Body of pancreas (tissue), 4 donors: Measurements from ENCODE around the gene PTPRN2. TPM values are rescaled to one million over a fixed set of nuclear protein-coding genes. Genes with fewer than 3 reads are reported as not detected.
"Not testable (repeated sequence)": the region's sequence is repeated elsewhere in the genome, so short reads cannot be mapped to it uniquely, and the experiment has no call there.

ENCODE experiments used
- ATAC-seq: fragments of 150-250 bp; one replicate; pipeline ENCODE4 v1.9.1; 2016
- DNase-seq, 4 donors: peaks; one replicate each; pipeline ENCODE4 v3.0.0-alpha.2; 2019
- H3K27ac ChIP-seq, 4 donors: fragments of 200-600 bp; sonication (generic); 1 replicate in 3 of 4; 2 replicates in 1 of 4; pipeline versions ENCODE4 v1.5.1 to v1.6.1; 2016 to 2019; ENCODE audit warnings: mild to moderate bottlenecking in 1 of 4, mixed read lengths in 1 of 4, moderate library complexity in 1 of 4
- H3K27me3 ChIP-seq, 2 donors: fragments of 200-600 bp; sonication (generic); one replicate each; pipeline ENCODE4 v1.6.0; 2016; ENCODE audit warnings: mild to moderate bottlenecking in 1 of 2
- H3K36me3 ChIP-seq, 2 donors: fragments of 200-600 bp; sonication (generic); replicated peaks in 1 of 2; 2 replicates each; pipeline ENCODE4 v1.5.1; 2016; ENCODE audit warnings: low read depth in 2 of 2; ENCODE audit not compliant: insufficient read depth in 1 of 2
- H3K4me1 ChIP-seq: fragments of 200-600 bp; sonication (generic); one replicate; pipeline ENCODE4 v1.6.0; 2016
- H3K4me3 ChIP-seq, 2 donors: fragments of 200-600 bp; sonication (generic); 1 replicate in 1 of 2; 2 replicates in 1 of 2; pipeline ENCODE4 v1.5.1; 2016 to 2019
- H3K9me3 ChIP-seq, 3 donors: fragments of 200-600 bp; sonication (generic); 1 replicate in 2 of 3; 2 replicates in 1 of 3; pipeline ENCODE4 v1.5.1; 2016
- POLR2A ChIP-seq, 3 donors: fragments of 450-650 bp; IDR thresholded peaks; one replicate each; pipeline ENCODE4 v1.6.1; 2016; ENCODE audit warnings: antibody characterized with exemption in 3 of 3, mild to moderate bottlenecking in 2 of 3
- WGBS, 2 donors: methylation state at CpG; one replicate each; pipeline ENCODE4 v1.1.5; 2017; 5-methylcytosine and 5-hydroxymethylcytosine counted together
- intact Hi-C: fragments of 100-400 bp; cut with DNase I; formaldehyde crosslinking; loops from one replicate; pipeline ENCODE4 v1.15.1; 2023
- total RNA-seq, 2 donors: library from RNA; depleted of rRNA; stranded (reverse); fragments of >200 nt; gene quantifications; one replicate each; pipeline ENCODE4 v1.1.0, GENCODE V29; 2016
- TF ChIP-seq, protein P1 (sequence below), 7 experiments: fragments of 450-650 bp in 4 of 7; fragments of 200-600 bp in 3 of 7; sonication (generic) in 3 of 7; IDR thresholded peaks; one replicate each; pipeline ENCODE4 v1.5.1; 2016 to 2019; ENCODE audit warnings: antibody characterized with exemption in 7 of 7

Gene PTPRN2
- total RNA-seq, 2 donors from 2014 or later = 31.6 to 76.1 TPM

- Histone ChIP-seq H3K4me3 (no peak overlapping the region), H3K4me1 (no peaks in the 10 kb centered on the region), H3K36me3 (no peaks in the 10 kb centered on the region), H3K9me3 (no peaks in the 10 kb centered on the region), H3K27me3 (no peaks in the 10 kb centered on the region), H3K27ac (no peak overlapping the region)
- TF ChIP-seq, protein P1, sequence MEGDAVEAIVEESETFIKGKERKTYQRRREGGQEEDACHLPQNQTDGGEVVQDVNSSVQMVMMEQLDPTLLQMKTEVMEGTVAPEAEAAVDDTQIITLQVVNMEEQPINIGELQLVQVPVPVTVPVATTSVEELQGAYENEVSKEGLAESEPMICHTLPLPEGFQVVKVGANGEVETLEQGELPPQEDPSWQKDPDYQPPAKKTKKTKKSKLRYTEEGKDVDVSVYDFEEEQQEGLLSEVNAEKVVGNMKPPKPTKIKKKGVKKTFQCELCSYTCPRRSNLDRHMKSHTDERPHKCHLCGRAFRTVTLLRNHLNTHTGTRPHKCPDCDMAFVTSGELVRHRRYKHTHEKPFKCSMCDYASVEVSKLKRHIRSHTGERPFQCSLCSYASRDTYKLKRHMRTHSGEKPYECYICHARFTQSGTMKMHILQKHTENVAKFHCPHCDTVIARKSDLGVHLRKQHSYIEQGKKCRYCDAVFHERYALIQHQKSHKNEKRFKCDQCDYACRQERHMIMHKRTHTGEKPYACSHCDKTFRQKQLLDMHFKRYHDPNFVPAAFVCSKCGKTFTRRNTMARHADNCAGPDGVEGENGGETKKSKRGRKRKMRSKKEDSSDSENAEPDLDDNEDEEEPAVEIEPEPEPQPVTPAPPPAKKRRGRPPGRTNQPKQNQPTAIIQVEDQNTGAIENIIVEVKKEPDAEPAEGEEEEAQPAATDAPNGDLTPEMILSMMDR (IDR thresholded peaks at IDR 0.05) = no peak
- no peak for TF ChIP-seq POLR2A (IDR thresholded peaks at IDR 0.05)
- 64 to 75% methylated on average over 14 of the region's 14 CpGs for WGBS, 2 donors
- intact Hi-C loops = no loop called here
- ATAC-seq (no peak), DNase-seq (no peak)
These were observed 683.9 kb downstream of the PTPRN2 start for GRCh38 chr7:157903710-157904109.

DNA sequence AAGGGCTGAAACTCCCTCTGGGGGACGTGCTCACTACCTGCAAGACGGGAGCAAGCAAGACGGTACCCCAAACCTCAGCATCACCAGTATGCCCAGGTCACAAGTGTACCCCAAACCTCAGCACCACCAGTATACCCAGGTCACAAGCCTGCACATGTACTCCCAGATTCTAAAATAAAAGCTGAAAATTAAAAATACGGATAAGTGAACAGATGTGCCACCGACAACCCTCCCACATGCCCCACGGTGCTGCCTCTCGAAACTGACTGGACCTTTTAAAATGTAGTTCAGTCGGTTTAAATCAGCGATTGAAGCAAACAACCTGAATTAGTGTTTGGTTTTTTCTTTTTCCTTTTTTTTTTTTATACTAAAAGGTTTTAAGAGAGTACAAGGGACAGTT lies 684.3 kb downstream of the PTPRN2 start:
- no peaks in the 10 kb centered on the region for H3K9me3 ChIP-seq
- H3K4me3 ChIP-seq = no peak overlapping the region
- H3K36me3 ChIP-seq = no peaks in the 10 kb centered on the region
- ATAC-seq = no peak
- H3K27me3 ChIP-seq = no peaks in the 10 kb centered on the region
- intact Hi-C loops = no loop called here
- no peak overlapping the region for H3K27ac ChIP-seq
- no peaks in the 10 kb centered on the region for H3K4me1 ChIP-seq
- WGBS, 2 donors = 73 to 78% methylated on average over 9 of the region's 9 CpGs
- TF ChIP-seq, protein P1 (IDR thresholded peaks at IDR 0.05) = no peak
- TF ChIP-seq POLR2A (IDR thresholded peaks at IDR 0.05) = no peak
- DNase-seq = no peak

GRCh38 chr7:157901816-157902610 lies 685.6 kb downstream of the PTPRN2 start:
- H3K27me3 ChIP-seq, DNase-seq, H3K27ac ChIP-seq, ATAC-seq, intact Hi-C loops, H3K9me3 ChIP-seq, H3K36me3 ChIP-seq, H3K4me1 ChIP-seq, H3K4me3 ChIP-seq: not testable (repeated sequence)
- WGBS, 2 donors = 93 to 96% methylated on average over 21 to 42 of the region's 45 CpGs

- no peaks in the 10 kb centered on the region for H3K9me3 ChIP-seq
- intact Hi-C loops = no loop called here
- no peak overlapping the region for H3K27ac ChIP-seq
- TF ChIP-seq, protein P1 (IDR thresholded peaks at IDR 0.05) = no peak
- no peak for TF ChIP-seq POLR2A (IDR thresholded peaks at IDR 0.05)
- DNase-seq = no peak
- no peaks in the 10 kb centered on the region for H3K27me3 ChIP-seq
- H3K4me1 ChIP-seq = no peaks in the 10 kb centered on the region
- no peak for ATAC-seq
- H3K36me3 ChIP-seq = no peaks in the 10 kb centered on the region
- WGBS, 2 donors = 91 to 96% methylated on average over 13 to 14 of the region's 14 CpGs
- H3K4me3 ChIP-seq = no peak overlapping the region
These were observed 686.5 kb downstream of the PTPRN2 start for GRCh38 chr7:157901166-157901565.

DNA sequence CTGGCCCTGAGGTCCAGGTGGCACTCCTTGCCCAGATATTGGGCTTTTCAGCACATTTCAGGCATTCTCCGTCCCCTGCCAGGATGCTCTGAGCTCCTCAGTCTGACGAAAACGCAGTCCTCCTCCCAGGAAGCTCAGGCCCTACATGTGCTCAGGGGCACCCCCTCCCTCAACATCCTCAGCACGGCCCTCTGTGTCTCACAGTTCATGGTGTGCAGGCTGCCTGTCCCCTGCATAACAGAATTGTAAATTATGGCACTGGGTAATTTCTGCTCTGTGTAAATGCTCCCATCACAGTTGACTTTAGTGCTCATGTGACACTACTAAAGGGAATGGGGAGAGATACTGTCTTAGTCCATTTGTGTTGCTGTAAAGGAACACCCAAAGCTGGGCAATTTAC lies 687.1 kb downstream of the PTPRN2 start:
- Histone ChIP-seq H3K4me3 (no peak overlapping the region), H3K36me3 (no peaks in the 10 kb centered on the region), H3K27ac (no peak overlapping the region), H3K27me3 (no peaks in the 10 kb centered on the region), H3K4me1 (no peaks in the 10 kb centered on the region), H3K9me3 (no peaks in the 10 kb centered on the region)
- TF ChIP-seq, protein P1 (IDR thresholded peaks at IDR 0.05) = no peak
- TF ChIP-seq POLR2A (IDR thresholded peaks at IDR 0.05) = no peak
- WGBS, 2 donors = 70 to 88% methylated on average over 3 to 4 of the region's 4 CpGs
- intact Hi-C loops = no loop called here
- ATAC-seq = no peak
- DNase-seq = no peak
